ENCODE results near the gene SPATA13. TPM values are rescaled to one million over a fixed set of nuclear protein-coding genes. Genes with fewer than 3 reads are reported as not detected.

Gene SPATA13
- total and polyA plus RNA-seq, 10 donors: 12.0 to 185 (median 125) TPM

DNA sequence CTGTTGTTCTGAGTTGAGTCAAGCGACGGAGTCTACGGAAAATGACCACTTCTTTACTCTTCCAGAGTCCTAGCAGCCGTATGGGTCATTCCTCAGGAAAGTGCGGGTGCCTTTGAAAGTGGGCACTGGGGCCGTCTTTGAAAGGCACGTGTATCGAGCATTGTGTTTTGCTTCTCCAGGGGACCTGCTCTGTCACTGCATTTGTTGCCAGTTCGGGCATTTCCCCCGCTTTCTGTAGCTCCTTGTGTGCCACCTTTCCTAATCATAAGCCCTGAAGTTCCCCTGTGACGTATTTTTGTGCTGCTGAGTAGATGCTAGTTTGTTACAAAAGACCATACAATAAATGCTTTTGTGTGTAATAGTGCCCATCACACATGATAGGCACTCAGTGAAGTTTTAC, 24.4 kb downstream of the SPATA13 start:
- 87 to 98% (median 92%) methylated on average over 11 of the region's 11 CpGs for WGBS, 5 donors
- no peak for TF ChIP-seq POLR2A (IDR thresholded peaks at IDR 0.05)
- Histone ChIP-seq H3K9me3 (peaks cover 0 to 15% (median 3%) of the 10 kb centered on the region in 8 donors), H3K4me3 (no peak overlapping the region), H3K27me3 (replicated peaks in 1 of 7) (no peaks in the 10 kb centered on the region), H3K36me3 (no peaks in the 10 kb centered on the region), H3K4me1 (peaks cover 0 to 16% (median 0%) of the 10 kb centered on the region in 6 donors), H3K27ac (peak overlapping the region in 1 of 8 donors; percentile 26)
- intact Hi-C loops (cut with DNase I; ENCODE audit: low total_unique reads): no loop called here
- DNase-seq: no peak

DNA sequence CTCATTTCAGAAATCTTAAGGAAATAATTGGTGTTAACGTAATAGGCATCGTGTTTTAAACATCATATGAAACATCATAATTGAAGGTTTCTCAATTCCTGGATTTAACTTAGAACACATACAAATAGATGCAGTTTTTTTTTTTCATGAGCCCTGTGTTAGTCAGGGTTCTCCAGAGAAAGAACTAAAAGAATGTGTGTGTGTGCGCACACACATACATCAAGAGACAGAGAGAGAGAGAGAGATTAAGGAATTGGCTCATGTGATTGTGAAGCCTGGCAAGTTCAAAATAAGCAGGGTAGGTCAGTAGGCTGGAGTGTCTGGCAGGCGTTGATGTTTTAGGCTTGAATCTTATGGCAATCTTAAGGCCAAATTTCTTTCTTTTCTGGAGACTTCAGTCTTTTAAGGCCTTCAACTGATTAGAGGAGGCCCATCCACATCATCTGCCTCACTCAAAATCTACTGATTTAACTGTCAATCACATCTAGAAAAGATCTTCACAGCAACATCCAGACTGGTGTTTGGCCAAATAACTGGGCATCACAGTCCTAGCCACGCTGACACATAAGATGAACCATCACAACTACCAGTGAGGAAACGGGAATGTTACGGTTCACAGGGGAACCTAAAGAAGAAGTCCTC, 25.2 kb downstream of the SPATA13 start:
- Histone ChIP-seq H3K9me3 (peaks cover 0 to 15% (median 3%) of the 10 kb centered on the region in 8 donors), H3K36me3 (no peaks in the 10 kb centered on the region), H3K27me3 (replicated peaks in 1 of 7) (no peaks in the 10 kb centered on the region), H3K27ac (no peak overlapping the region), H3K4me3 (no peak overlapping the region), H3K4me1 (peaks cover 0 to 16% (median 0%) of the 10 kb centered on the region in 6 donors)
- WGBS, 5 donors: 92 to 99% (median 94%) methylated on average over 7 of the region's 7 CpGs
- no peak for DNase-seq
- TF ChIP-seq POLR2AphosphoS5 (IDR thresholded peaks at IDR 0.05): no peak
- intact Hi-C loops (cut with DNase I; ENCODE audit: low total_unique reads): no loop called here

DNA sequence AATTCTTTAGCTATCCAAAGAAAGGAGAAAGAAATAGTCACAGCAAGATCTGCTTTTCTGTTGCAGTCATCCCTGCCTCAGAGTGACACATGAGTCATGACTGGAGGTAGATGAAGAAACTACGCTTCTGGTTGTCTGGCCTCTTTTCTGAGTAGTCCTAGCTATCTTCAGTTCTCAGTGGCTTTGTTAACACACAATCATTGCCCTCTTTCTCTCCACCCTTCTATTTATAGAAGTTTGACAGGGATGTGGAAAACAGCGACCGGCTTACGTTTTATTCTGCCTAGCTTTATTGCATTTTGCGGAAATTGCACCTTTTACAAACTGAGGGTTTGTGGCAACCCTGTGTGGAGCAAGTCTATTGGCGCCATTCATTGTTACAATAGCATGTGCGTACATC, 26.7 kb downstream of the SPATA13 start:
- H3K27ac ChIP-seq: peak overlapping the region in 1 of 8 donors; percentile 9
- peaks cover 0 to 12% (median 1%) of the 10 kb centered on the region in 8 donors for H3K9me3 ChIP-seq
- 74 to 86% (median 80%) methylated on average over 7 of the region's 7 CpGs for WGBS, 5 donors
- TF ChIP-seq POLR2AphosphoS5 (IDR thresholded peaks at IDR 0.05): no peak
- TF ChIP-seq, protein P1, sequence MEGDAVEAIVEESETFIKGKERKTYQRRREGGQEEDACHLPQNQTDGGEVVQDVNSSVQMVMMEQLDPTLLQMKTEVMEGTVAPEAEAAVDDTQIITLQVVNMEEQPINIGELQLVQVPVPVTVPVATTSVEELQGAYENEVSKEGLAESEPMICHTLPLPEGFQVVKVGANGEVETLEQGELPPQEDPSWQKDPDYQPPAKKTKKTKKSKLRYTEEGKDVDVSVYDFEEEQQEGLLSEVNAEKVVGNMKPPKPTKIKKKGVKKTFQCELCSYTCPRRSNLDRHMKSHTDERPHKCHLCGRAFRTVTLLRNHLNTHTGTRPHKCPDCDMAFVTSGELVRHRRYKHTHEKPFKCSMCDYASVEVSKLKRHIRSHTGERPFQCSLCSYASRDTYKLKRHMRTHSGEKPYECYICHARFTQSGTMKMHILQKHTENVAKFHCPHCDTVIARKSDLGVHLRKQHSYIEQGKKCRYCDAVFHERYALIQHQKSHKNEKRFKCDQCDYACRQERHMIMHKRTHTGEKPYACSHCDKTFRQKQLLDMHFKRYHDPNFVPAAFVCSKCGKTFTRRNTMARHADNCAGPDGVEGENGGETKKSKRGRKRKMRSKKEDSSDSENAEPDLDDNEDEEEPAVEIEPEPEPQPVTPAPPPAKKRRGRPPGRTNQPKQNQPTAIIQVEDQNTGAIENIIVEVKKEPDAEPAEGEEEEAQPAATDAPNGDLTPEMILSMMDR (IDR thresholded peaks at IDR 0.05 in 8 of 11, conservative IDR thresholded peaks at IDR 0.05 in 3 of 11): no peak
- no peak for TF ChIP-seq POLR2A (IDR thresholded peaks at IDR 0.05)
- H3K27me3 ChIP-seq (replicated peaks in 1 of 7): no peaks in the 10 kb centered on the region
- no peak for DNase-seq
- H3K4me1 ChIP-seq: peaks cover 0 to 13% (median 0%) of the 10 kb centered on the region in 6 donors
- intact Hi-C loops (cut with DNase I; ENCODE audit: low total_unique reads): no loop called here
- H3K4me3 ChIP-seq: no peak overlapping the region
- no peaks in the 10 kb centered on the region for H3K36me3 ChIP-seq

DNA sequence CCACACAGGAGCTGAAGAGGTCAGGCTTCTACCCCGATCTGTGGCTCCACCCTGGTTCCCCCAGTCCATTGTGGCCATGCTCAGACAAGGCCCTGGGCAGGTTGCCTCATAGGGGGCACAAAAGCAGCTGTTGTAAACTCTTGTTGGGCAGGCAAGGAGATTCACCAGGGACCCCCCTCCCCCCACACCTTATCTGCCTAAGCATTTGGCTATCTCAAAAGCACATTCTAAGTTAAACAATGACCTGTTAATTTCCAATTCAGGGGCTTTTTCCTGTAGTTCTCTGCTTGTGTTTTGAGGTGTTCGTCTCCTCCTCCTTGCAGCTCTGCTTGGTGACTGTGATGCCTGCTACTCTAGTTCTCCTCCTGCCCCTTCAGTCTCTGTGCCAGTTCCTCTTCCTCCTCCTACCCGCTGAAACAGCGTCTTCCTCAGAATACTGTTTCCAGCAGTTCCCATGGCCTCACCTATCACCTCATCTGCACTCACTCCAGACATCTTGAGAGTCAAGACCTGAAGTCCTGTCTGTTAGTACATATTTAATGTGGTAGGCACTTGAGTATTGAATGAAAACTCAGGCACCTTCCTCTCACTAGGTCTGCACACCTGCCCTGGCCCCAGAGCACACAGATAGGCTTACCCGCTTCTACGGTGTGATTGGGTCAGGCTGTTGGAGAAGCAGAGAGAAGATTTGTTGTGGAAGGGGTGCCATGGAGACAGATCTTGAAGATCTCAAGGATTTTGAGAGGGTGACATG, 31.7 kb downstream of the SPATA13 start:
- Histone ChIP-seq H3K4me3 (no peak overlapping the region), H3K36me3 (no peaks in the 10 kb centered on the region), H3K27me3 (replicated peaks in 1 of 7) (no peaks in the 10 kb centered on the region), H3K27ac (no peak overlapping the region), H3K4me1 (peaks cover 0 to 7% (median 2%) of the 10 kb centered on the region in 6 donors), H3K9me3 (peaks cover 0 to 8% (median 0%) of the 10 kb centered on the region in 8 donors)
- intact Hi-C loops (cut with DNase I; ENCODE audit: low total_unique reads): no loop called here
- TF ChIP-seq POLR2A (IDR thresholded peaks at IDR 0.05) (no peak), POLR2AphosphoS5 (IDR thresholded peaks at IDR 0.05) (no peak)
- TF ChIP-seq, protein P1 (IDR thresholded peaks at IDR 0.05 in 8 of 11, conservative IDR thresholded peaks at IDR 0.05 in 3 of 11): no peak
- no peak for DNase-seq
- WGBS, 5 donors: 54 to 75% (median 63%) methylated on average over 6 of the region's 6 CpGs

DNA sequence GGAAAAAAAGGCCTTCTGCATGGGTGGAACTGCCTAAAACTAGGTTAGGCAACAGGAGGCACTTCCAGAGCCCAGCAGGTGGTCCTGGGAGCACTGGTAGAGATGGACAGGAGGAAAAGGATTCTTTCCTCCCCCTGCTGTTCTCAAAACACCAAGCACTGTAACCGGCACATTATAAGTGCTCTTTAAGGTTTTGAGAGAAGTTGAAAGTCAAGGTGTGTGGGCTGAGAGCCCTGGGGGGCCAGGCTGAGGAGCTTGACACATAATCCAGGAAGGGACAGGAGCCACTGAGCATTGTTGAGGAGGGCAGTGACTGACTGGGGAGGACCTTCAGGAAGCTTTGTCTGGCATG, 32.3 kb downstream of the SPATA13 start:
- TF ChIP-seq, protein P1 (IDR thresholded peaks at IDR 0.05 in 8 of 11, conservative IDR thresholded peaks at IDR 0.05 in 3 of 11): no peak
- TF ChIP-seq POLR2A (IDR thresholded peaks at IDR 0.05) (no peak), POLR2AphosphoS5 (IDR thresholded peaks at IDR 0.05) (no peak)
- 54 to 91% (median 85%) methylated on average over 1 of the region's 1 CpG for WGBS, 5 donors
- Histone ChIP-seq H3K9me3 (peaks cover 0 to 8% (median 0%) of the 10 kb centered on the region in 8 donors), H3K27ac (no peak overlapping the region), H3K36me3 (no peaks in the 10 kb centered on the region), H3K4me1 (peaks cover 0 to 9% (median 0%) of the 10 kb centered on the region in 6 donors), H3K4me3 (no peak overlapping the region), H3K27me3 (replicated peaks in 1 of 7) (no peaks in the 10 kb centered on the region)
- DNase-seq: no peak
- intact Hi-C loops (cut with DNase I; ENCODE audit: low total_unique reads): no loop called here
